Measurements from ENCODE around the gene MS4A4E.

Gene MS4A4E

GRCh38 chr11:60263402-60263801 lies 20.5 kb upstream of the MS4A4E start:
- Histone ChIP-seq H3K27me3 (ENCODE audit: control insufficient read depth, low read length) (peaks cover 16% of the 10 kb centered on the region), H3K4me1 (ENCODE audit: control insufficient read depth, low read length) (no peaks in the 10 kb centered on the region), H3K79me2 (ENCODE audit: control insufficient read depth, low read length) (no peaks in the 10 kb centered on the region), H3K4me2 (ENCODE audit: low read length) (no peak overlapping the region), H4K20me1 (ENCODE audit: control insufficient read depth, insufficient read depth, low read depth, low read length) (no peaks in the 10 kb centered on the region), H3K9me3 (ENCODE audit: control insufficient read depth, insufficient read depth, low read length) (no peaks in the 10 kb centered on the region), H3K27ac (ENCODE audit: low read depth, low read length) (no peak overlapping the region), H3K36me3 (ENCODE audit: control insufficient read depth, low read length) (no peaks in the 10 kb centered on the region), H3F3A (ENCODE audit: control insufficient read depth, insufficient read depth) (no peaks in the 10 kb centered on the region), H3K9me2 (replicated peaks; ENCODE audit: control insufficient read depth, low read length) (no peaks in the 10 kb centered on the region), H3K4me3 (ENCODE audit: low read length) (no peak overlapping the region)
- TF ChIP-seq CTCF (IDR thresholded peaks at IDR 0.05; ENCODE audit: low read depth, low read length, poor library complexity, severe bottlenecking) = no peak
- no peak for TF ChIP-seq EZH2phosphoT487 (IDR thresholded peaks at IDR 0.05; ENCODE audit: borderline replicate concordance, low read length)

- no peak overlapping the region for H3K4me2 ChIP-seq (ENCODE audit: low read length)
- no peaks in the 10 kb centered on the region for H3K36me3 ChIP-seq (ENCODE audit: control insufficient read depth, low read length)
- no peaks in the 10 kb centered on the region for H3F3A ChIP-seq (ENCODE audit: control insufficient read depth, insufficient read depth)
- no peaks in the 10 kb centered on the region for H3K9me3 ChIP-seq (ENCODE audit: control insufficient read depth, insufficient read depth, low read length)
- no peak overlapping the region for H3K27ac ChIP-seq (ENCODE audit: low read depth, low read length)
- no peak overlapping the region for H3K4me3 ChIP-seq (ENCODE audit: low read length)
- no peaks in the 10 kb centered on the region for H3K27me3 ChIP-seq (ENCODE audit: control insufficient read depth, low read length)
- TF ChIP-seq EZH2phosphoT487 (IDR thresholded peaks at IDR 0.05; ENCODE audit: borderline replicate concordance, low read length) (no peak), CTCF (IDR thresholded peaks at IDR 0.05; ENCODE audit: low read depth, low read length, poor library complexity, severe bottlenecking) (no peak)
- no peaks in the 10 kb centered on the region for H4K20me1 ChIP-seq (ENCODE audit: control insufficient read depth, insufficient read depth, low read depth, low read length)
- no peaks in the 10 kb centered on the region for H3K4me1 ChIP-seq (ENCODE audit: control insufficient read depth, low read length)
- H3K79me2 ChIP-seq (ENCODE audit: control insufficient read depth, low read length) = no peaks in the 10 kb centered on the region
- no peaks in the 10 kb centered on the region for H3K9me2 ChIP-seq (replicated peaks; ENCODE audit: control insufficient read depth, low read length)
These were observed 18.1 kb upstream of the MS4A4E start for GRCh38 chr11:60261014-60261413.

GRCh38 chr11:60257956-60258722 lies 15.2 kb upstream of the MS4A4E start:
- Histone ChIP-seq H3K27ac (ENCODE audit: low read depth, low read length) (no peak overlapping the region), H3K36me3 (ENCODE audit: control insufficient read depth, low read length) (no peaks in the 10 kb centered on the region), H3K27me3 (ENCODE audit: control insufficient read depth, low read length) (no peaks in the 10 kb centered on the region), H3K9me3 (ENCODE audit: control insufficient read depth, insufficient read depth, low read length) (peaks cover 15% of the 10 kb centered on the region), H3F3A (ENCODE audit: control insufficient read depth, insufficient read depth) (no peaks in the 10 kb centered on the region), H3K4me3 (ENCODE audit: low read length) (no peak overlapping the region), H4K20me1 (ENCODE audit: control insufficient read depth, insufficient read depth, low read depth, low read length) (no peaks in the 10 kb centered on the region), H3K4me1 (ENCODE audit: control insufficient read depth, low read length) (no peaks in the 10 kb centered on the region), H3K4me2 (ENCODE audit: low read length) (no peak overlapping the region), H3K79me2 (ENCODE audit: control insufficient read depth, low read length) (no peaks in the 10 kb centered on the region), H3K9me2 (replicated peaks; ENCODE audit: control insufficient read depth, low read length) (no peaks in the 10 kb centered on the region)
- TF ChIP-seq EZH2phosphoT487 (IDR thresholded peaks at IDR 0.05; ENCODE audit: borderline replicate concordance, low read length) (no peak), CTCF (IDR thresholded peaks at IDR 0.05; ENCODE audit: low read depth, low read length, poor library complexity, severe bottlenecking) (no peak)

Data from DOHH2 (cell line).